Measurements from ENCODE around the gene PATJ.

PATJ gene

DNA sequence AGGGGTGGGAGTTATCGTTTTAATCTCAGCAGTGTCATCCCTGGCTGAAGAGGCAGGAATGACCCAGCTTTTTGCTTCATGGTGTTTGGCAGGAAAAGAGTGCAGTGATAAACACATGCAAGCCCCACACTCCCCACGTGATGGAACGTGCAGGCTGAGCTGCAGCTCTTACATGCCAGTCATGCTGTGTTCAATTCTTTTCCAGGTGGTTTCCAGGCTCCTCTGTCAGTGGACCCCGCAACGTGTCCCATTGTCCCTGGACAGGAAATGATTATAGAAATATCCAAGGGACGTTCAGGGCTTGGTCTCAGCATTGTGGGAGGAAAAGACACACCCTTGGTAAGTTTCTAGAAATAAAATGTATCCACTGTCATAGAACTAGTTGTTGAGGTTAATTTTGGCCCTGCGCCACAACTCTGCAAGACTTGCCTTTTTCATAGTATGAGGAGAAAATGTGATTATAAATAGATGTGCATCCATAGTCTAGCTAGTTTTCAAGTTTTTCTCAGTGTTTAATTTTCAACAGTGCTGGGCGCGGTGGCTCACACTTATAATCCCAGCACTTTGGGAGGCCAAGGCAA lies 342.1 kb downstream of the PATJ start:
- no peak for TF ChIP-seq CTCF (IDR thresholded peaks at IDR 0.05; ENCODE audit: extremely low read depth, missing control alignments)

GRCh38 chr1:62088439-62088838 lies 346.2 kb downstream of the PATJ start:
- no peak for TF ChIP-seq CTCF (IDR thresholded peaks at IDR 0.05; ENCODE audit: extremely low read depth, missing control alignments)
- DNase-seq (ENCODE audit: low spot score), result no peak

More for the DNA sequence above, 342.1 kb downstream of the PATJ start:
- DNase-seq (ENCODE audit: low spot score), result no peak

DNA sequence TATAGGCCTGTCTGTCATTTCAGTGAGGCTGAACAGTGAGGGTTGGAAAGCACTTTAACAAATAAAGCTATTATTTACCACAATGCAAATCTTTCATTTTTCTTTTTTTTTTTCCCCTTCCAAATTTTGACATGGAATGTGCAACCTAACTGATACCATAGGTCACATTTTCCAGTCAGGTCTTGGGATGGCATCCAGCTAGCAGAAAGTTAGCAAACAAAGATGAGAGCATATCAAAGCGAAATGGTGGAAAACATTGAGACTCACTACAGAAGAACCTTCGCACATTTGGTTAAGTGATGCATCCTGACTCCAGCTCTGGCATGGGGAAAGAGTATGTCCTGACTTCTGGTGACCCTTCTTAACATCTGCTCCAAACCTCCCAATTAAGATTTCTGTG lies 347.3 kb downstream of the PATJ start:
- TF ChIP-seq CTCF (IDR thresholded peaks at IDR 0.05; ENCODE audit: extremely low read depth, missing control alignments), result no peak
- DNase-seq (ENCODE audit: low spot score), result no peak

DNA sequence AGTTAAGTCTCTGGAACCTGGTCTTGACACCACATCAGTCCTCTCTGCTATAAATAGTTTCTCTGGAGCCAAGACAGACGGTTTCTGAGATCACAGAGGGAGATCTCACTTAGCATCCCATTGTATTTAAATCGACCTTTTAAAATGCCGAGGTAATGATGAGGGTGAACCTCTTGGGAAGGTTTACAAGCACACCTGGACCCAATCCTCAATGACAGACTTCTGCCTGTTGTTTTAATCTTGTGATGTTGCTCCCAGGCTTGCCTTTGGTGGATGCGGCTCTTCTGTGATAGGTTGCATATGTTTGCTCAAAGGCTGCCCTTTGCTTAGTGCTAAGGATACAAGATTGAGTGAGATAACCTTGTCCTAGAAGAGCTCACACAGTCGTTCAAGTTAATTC lies 347.7 kb downstream of the PATJ start:
- no peak for TF ChIP-seq CTCF (IDR thresholded peaks at IDR 0.05; ENCODE audit: extremely low read depth, missing control alignments)
- DNase-seq (ENCODE audit: low spot score), result no peak

GRCh38 chr1:62092110-62092509 lies 349.8 kb downstream of the PATJ start:
- no peak for TF ChIP-seq CTCF (IDR thresholded peaks at IDR 0.05; ENCODE audit: extremely low read depth, missing control alignments)
- DNase-seq (ENCODE audit: low spot score), result no peak

DNA sequence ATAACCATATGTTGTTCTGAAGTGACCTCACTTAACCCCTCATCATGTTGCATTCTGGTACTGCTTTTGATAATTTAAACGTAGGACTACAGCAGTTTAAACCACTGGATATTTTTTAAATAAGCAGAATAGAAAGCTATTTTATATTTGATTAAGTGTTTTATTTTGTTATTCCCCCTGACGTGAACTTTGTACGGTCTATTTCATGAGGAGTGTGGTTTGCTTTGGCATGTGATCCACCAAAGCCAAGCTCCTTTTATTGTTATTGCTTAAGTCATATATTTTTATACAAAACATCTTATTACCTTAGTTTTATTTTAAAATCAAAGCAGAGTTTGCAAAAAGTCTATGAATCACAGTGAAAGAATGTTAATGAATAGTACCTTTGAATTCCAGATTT lies 351.0 kb downstream of the PATJ start:
- no peak for TF ChIP-seq CTCF (IDR thresholded peaks at IDR 0.05; ENCODE audit: extremely low read depth, missing control alignments)
- DNase-seq (ENCODE audit: low spot score), result no peak

DNA sequence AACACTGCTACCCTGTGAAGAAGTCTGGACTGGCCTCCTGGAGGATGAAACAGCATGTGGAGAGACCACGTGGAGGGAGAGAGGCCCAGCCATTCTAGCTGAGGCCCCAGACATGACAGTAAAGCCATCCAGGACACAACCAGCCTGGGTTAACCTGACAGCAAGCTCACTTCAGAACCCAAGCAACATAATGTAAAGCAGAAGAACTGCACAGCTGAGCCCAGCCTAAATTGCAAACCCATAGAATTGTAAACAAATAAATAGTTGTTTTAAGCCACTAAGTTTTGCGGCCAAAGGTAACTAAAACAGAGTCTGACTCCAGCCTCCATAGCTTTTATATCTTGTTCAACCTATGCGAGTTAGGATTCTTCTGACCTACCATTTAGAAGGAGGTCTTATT lies 355.2 kb downstream of the PATJ start:
- no peak for DNase-seq (ENCODE audit: low spot score)
- TF ChIP-seq CTCF (IDR thresholded peaks at IDR 0.05; ENCODE audit: extremely low read depth, missing control alignments), result no peak

All from GM20000 (cell line).